ENCODE data around the gene FXYD3.

Gene FXYD3

DNA sequence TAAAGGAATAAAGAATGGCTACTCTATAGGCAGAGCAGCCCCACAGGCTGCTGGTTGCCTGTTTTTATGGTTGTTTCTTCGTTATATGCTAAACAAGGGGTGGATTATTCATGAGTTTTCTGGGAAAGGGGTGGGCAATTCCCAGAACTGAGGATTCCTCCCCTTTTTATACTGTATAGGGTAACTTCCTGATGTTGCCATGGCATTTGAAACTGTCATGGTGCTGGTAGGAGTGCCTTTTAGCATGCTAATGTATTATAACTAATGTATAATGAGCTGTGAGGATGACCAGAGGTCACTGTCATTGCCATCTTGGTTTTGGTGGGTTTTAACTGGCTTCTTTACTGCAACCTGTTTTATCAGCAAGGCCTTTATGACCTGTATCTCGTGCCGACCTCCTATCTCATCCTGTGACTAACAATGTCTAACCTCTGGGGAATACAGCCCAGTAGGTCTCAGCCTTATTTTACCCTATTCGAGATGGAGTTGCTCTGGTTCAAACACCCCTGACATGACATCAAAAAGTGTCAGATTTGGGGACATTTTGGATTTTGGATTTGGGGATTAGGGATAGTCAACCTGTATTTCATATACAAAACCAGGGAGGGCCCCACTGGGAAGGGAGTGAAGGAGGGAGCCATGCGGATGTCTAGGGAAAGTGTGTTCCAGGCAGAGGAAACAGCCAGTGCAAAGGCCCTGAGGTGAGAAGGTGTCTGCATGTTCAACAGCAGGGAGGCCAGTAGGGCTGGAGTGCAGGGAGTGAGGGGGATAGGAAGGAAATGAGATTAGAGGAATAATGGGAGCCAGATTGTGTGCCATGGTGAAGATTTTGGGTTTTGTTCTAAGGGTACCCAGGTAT lies 49.8 kb downstream of the FXYD3 start:
- H3K9me3 ChIP-seq = peaks cover 53% of the 10 kb centered on the region
- H3K4me1 ChIP-seq = peaks cover 28% of the 10 kb centered on the region
- peaks cover 7% of the 10 kb centered on the region for H4K20me1 ChIP-seq
- no peak overlapping the region for H3K4me2 ChIP-seq
- H3K9ac ChIP-seq = no peak overlapping the region
- peaks cover 96% of the 10 kb centered on the region for H3K36me3 ChIP-seq
- H3K4me3 ChIP-seq = no peak overlapping the region
- no peaks in the 10 kb centered on the region for H3K27me3 ChIP-seq
- no peak for TF ChIP-seq Cebpa-rat (IDR thresholded peaks at IDR 0.05)
- no peak overlapping the region for H3K27ac ChIP-seq

DNA sequence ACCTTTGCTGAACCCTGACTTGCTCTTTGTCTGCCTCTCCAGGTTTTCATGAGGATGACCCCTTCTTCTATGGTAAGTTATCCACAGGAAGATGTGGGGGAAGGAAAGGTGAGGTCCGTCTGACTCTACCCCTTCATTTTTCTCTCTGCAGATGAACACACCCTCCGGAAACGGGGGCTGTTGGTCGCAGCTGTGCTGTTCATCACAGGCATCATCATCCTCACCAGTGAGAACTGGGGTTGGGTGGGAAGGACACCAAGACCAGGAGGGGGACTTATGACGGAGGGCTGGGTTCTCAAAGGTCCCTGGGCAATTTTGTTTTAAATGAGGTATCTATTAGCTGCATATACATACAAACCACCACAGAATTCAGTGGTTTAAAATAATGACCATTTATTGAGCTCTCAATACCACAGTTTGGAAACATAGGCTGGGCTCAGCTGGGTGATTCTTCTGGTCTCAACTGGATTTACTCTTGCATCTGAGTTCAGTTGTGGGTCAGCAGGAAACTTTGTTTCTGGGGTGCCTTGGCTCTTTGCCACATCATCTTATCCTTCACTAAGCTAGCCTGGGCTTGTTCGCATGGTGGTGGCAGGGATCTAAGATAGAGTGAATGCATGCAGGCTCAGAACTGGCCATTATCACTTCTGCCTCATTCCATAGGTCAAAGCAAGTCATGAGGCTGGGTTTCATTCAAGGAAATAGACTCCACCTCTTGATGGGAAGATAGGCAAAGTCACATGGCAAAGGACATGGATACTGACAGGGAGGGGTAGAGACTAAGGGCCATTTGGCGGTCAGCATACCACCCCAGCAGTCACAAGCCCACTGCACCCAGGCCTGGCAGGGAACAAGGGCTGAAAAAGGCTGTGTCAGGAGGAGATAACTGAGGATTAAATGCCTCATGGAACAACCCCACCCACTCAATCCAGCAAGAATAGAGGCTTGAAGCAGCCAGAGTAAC lies 50.8 kb downstream of the FXYD3 start:
- peak overlapping the region; percentile 23; the same call in 1 of the 2 replicates for H3K9ac ChIP-seq
- H3K27me3 ChIP-seq = no peaks in the 10 kb centered on the region
- no peak overlapping the region for H3K4me3 ChIP-seq
- H4K20me1 ChIP-seq = no peaks in the 10 kb centered on the region
- no peak overlapping the region; the same call in 1 of the 2 replicates for H3K4me2 ChIP-seq
- H3K9me3 ChIP-seq = peaks cover 52% of the 10 kb centered on the region
- TF ChIP-seq Cebpa-rat (IDR thresholded peaks at IDR 0.05) = no peak
- H3K36me3 ChIP-seq = peaks cover 97% of the 10 kb centered on the region
- H3K27ac ChIP-seq = no peak overlapping the region
- peaks cover 19% of the 10 kb centered on the region for H3K4me1 ChIP-seq

DNA sequence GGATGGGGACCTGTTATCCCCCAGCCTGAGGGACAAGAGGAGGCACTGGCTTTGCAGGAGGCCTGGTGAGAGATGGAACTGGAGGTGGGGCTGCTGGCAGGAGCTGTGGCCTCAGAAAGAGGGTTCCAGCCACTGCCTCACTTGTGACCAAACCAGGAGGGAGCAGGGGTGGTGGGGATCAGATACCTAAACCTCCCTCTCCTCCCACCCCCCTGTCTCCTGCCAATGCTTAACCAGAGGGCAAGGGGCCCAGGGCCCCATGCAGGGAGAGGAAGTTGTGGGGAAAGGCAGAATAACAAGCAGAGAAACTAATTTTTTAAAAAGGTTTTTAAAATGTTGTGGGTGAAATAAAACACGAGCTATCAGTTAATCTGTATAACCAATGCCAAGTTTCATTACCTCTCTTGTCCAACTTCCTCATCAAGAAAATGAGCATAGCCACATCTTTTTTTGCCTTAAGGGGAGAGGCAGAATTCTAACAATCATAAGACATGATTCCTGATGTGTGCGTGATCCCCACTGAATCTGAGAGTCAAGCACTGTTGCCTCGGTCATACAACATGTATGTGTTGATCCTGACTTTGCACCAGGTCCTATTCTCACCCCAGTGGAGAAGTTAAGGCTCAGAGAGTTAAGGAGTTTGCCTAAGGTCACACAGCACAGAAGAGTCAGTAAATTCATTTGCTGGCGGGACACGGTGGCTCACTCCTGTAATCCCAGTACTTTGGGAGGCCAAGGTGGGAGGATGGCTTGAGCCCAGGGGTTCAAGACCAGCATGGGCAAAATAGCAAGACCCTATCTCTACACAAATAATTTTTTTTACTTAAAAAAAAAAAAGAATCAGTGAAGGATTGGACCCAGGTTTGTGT lies 51.9 kb downstream of the FXYD3 start:
- peaks cover 10% of the 10 kb centered on the region for H3K4me1 ChIP-seq
- peak overlapping the region; percentile 23; the same call in 1 of the 2 replicates for H3K9ac ChIP-seq
- H3K36me3 ChIP-seq = peaks cover 97% of the 10 kb centered on the region
- no peaks in the 10 kb centered on the region for H3K27me3 ChIP-seq
- H3K27ac ChIP-seq = no peak overlapping the region
- no peaks in the 10 kb centered on the region for H4K20me1 ChIP-seq
- H3K9me3 ChIP-seq = peaks cover 42% of the 10 kb centered on the region
- TF ChIP-seq Cebpa-rat (IDR thresholded peaks at IDR 0.05) = no peak
- peak overlapping the region; percentile 22; the same call in 1 of the 2 replicates for H3K4me2 ChIP-seq
- H3K4me3 ChIP-seq = no peak overlapping the region

- H4K20me1 ChIP-seq = no peaks in the 10 kb centered on the region
- no peaks in the 10 kb centered on the region for H3K27me3 ChIP-seq
- peaks cover 97% of the 10 kb centered on the region for H3K36me3 ChIP-seq
- no peak for TF ChIP-seq Cebpa-rat (IDR thresholded peaks at IDR 0.05)
- no peak overlapping the region for H3K4me2 ChIP-seq
- H3K27ac ChIP-seq = no peak overlapping the region
- peaks cover 35% of the 10 kb centered on the region for H3K9me3 ChIP-seq
- no peak overlapping the region for H3K4me3 ChIP-seq
- peaks cover 10% of the 10 kb centered on the region for H3K4me1 ChIP-seq
- H3K9ac ChIP-seq = no peak overlapping the region
Measured at GRCh38 chr19:35168196-35168595, 52.6 kb downstream of the FXYD3 start.

- Histone ChIP-seq H3K27me3 (no peaks in the 10 kb centered on the region), H3K4me3 (no peak overlapping the region), H4K20me1 (no peaks in the 10 kb centered on the region), H3K4me1 (peaks cover 10% of the 10 kb centered on the region), H3K9me3 (peaks cover 23% of the 10 kb centered on the region), H3K9ac (no peak overlapping the region), H3K27ac (no peak overlapping the region), H3K4me2 (no peak overlapping the region), H3K36me3 (peaks cover 85% of the 10 kb centered on the region)
- no peak for TF ChIP-seq Cebpa-rat (IDR thresholded peaks at IDR 0.05)
Measured at GRCh38 chr19:35169221-35169995, 53.8 kb downstream of the FXYD3 start.

GRCh38 chr19:35170359-35171061 lies 54.9 kb downstream of the FXYD3 start:
- H3K4me2 ChIP-seq = no peak overlapping the region
- no peaks in the 10 kb centered on the region for H3K27me3 ChIP-seq
- H3K36me3 ChIP-seq = peaks cover 74% of the 10 kb centered on the region
- no peak overlapping the region for H3K27ac ChIP-seq
- no peaks in the 10 kb centered on the region for H4K20me1 ChIP-seq
- H3K4me1 ChIP-seq = peaks cover 10% of the 10 kb centered on the region
- peaks cover 12% of the 10 kb centered on the region for H3K9me3 ChIP-seq
- TF ChIP-seq Cebpa-rat (IDR thresholded peaks at IDR 0.05) = no peak
- H3K4me3 ChIP-seq = no peak overlapping the region
- H3K9ac ChIP-seq = no peak overlapping the region

DNA sequence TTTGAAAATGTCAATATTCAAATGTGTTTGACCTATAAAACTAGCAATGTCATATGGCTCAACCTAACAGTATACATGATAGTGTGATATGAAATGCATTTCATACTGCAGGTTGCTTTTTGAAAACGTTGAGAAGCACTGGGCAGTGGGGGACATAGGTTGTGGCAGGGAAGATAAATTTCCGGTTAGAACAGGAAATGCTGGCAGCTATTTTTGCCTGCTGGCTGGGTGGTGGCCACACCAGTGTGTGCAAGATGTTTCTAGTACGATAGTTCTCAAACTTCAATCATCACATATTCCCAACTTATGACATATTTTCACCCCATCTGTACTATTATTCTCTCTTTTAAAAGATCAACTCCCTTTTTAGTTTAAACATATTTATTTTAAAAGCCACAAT lies 56.1 kb downstream of the FXYD3 start:
- Histone ChIP-seq H3K27me3 (no peaks in the 10 kb centered on the region), H3K27ac (no peak overlapping the region), H4K20me1 (no peaks in the 10 kb centered on the region), H3K4me2 (no peak overlapping the region), H3K9ac (no peak overlapping the region), H3K36me3 (peaks cover 62% of the 10 kb centered on the region), H3K9me3 (no peaks in the 10 kb centered on the region), H3K4me3 (no peak overlapping the region), H3K4me1 (peaks cover 7% of the 10 kb centered on the region)
- TF ChIP-seq Cebpa-rat (IDR thresholded peaks at IDR 0.05) = no peak
